ENCODE data around the gene WDFY4.

- TF ChIP-seq POLR2A (IDR thresholded peaks at IDR 0.05; ENCODE audit: low read length): no peak
- TF ChIP-seq CTCF (IDR thresholded peaks at IDR 0.05): no peak
- no peak for TF ChIP-seq RAD21 (conservative IDR thresholded peaks at IDR 0.05 in 1 of 2, IDR thresholded peaks at IDR 0.05 in 1 of 2)
- TF ChIP-seq SREBF2 (IDR thresholded peaks at IDR 0.05): no peak
- TF ChIP-seq MAX (IDR thresholded peaks at IDR 0.05): no peak
- no peak for TF ChIP-seq EP300 (IDR thresholded peaks at IDR 0.05)
These were observed 135.6 kb downstream of the WDFY4 start for GRCh38 chr10:48820231-48820630.
